Dermis microvascular lymphatic vessel endothelial cell (primary cell): ENCODE measurements around the gene DNAJC12. TPM values are rescaled to one million over a fixed set of nuclear protein-coding genes. Genes with fewer than 3 reads are reported as not detected.
A peak's percentile ranks its signal among the peaks of the same experiment; 100 is the strongest.
"Not testable (repeated sequence)": the region's sequence is repeated elsewhere in the genome, so short reads cannot be mapped to it uniquely, and the experiment has no call there.

Source experiments
- DNase-seq, 2 donors: peaks; one replicate each; pipeline versions ENCODE4 v3.0.0 to v3.0.0-alpha.2; 2010; ENCODE audit warnings: low read depth in 2 of 2
- total RNA-seq: library from RNA; depleted of rRNA; stranded (reverse); fragments of >200 nt; gene quantifications from 2 replicates; pipeline ENCODE4 v1.2.1, GENCODE V29; 2014

The DNAJC12 gene
- total RNA-seq, 1 donor from 2014 or later: 3.7 TPM

DNA sequence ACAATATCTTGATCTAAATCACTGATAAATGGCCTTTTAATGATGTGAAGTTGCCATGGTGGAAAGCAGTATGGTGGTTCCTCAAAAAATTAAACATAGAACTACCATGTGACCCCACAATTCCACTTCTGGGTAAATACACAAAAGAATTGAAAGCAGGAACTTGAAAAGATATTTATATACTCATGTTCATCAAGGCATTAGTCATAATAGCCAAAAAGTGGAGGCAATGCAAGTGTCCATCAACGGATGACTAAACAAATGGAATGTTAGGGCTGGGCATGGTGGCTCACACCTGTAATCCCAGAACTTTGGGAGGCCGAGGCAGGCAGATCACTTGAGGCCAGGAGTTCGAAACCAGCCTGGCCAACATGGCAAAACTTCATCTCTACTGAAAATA, 2.0 kb upstream of the DNAJC12 start:
- no peak for DNase-seq

DNA sequence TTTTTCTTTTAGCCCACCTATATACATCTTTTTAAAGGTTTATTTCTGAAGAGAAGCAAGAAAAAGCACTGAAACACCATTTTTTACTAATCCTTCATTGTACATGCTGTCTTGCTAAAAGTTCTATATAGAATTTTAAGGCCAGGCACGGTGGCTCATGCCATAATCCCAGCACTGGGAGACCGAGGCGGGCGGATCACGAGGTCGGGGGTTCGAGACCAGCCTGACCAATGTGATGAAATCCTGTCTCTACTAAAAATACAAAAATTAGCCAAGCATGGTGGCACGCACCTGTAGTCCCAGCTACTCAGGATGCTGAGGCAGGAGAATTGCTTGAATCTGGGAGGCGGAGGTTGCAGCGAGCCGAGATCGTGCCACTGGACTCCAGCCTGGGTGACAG, 1.5 kb upstream of the DNAJC12 start:
- not testable (repeated sequence) for DNase-seq

DNA sequence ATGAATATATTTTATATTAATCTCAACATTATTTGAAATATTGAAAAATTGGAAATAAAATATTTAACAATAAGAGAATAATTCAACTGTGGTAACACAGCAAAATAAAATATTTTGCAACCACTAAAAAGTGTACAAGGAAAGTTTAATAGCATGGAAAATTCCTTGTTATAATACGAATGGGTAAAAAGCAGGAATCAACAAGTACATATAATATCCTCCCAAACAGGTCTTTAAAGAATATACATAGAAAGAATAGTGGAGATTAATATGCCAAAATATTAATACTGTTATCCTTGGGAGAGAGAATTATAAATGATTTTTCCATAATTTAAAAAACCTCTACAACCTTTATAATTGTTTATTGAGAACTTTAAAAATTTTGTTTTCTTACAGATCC, 1.0 kb downstream of the DNAJC12 start:
- DNase-seq: no peak

DNA sequence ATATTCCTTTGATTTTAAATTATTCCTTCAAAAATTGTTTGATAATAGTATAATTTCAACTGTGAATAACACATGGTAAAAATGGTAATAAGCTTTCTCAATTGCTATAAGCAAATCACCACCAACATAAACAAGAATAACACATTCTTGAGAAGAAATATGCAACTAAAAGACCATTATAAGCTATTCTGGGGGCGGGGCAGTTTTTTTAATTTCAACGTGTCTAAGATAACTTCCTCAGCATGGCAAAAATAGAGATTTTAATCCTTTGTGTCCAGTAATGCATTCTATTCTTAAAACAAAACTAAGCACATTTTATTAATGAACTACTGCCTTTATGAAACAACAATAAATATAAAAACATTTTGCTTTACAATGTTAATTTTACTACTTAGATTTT, 1.5 kb downstream of the DNAJC12 start:
- DNase-seq: no peak

DNA sequence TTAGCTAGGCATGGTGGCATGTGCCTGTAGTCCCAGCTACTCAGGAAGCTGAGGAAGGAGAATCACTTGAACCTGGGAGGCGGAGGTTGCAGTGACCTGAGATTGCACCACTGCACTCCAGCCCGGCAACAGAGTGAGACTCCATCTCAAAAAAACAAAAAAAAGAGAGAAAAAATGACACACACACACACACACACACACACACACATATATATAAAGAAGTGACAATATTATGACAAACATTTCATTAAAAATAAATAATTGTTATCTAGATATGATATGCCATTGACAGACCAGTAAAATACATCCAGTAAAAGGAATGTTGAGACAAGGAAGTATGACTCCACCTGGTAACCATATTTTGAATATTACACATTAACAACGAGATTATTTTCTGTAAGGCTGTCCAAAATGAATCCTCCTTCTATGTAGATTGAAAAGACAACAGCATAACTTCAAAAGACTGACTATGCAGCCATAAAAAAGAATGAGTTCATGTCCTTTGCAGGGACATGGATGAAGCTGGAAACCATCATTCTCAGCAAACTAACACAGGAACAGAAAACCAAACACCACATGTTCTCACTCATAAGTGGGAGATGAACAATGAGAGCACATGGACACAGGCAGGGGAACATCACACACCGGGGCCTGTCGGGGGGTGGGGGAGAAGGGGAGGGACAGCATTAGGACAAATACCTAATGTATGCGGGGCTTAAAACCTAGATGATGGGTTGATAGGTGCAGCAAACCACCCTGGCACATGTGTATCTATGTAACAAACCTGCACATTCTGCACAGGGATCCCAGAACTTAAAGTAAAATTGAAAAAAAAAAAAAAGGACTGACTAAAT, 2.2 kb downstream of the DNAJC12 start:
- not testable (repeated sequence) for DNase-seq

DNA sequence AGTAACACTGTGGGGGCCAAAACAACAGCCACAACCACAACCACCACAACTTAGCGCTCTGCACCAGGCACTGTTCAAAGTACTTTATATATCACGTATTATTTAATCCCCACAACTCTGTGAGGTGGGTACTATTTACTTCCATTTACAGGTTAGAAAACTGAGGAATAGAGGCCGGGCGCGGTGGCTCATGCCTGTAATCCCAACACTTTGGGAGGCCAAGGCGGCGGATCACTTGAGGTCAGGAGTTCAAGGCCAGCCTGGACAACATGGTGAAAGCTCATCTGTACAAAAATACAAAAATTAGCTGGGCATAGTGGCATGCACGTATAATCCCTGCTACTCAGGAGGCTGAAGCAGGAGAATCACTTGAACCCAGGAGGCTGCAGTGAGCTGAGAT, 3.6 kb downstream of the DNAJC12 start:
- no peak for DNase-seq

DNA sequence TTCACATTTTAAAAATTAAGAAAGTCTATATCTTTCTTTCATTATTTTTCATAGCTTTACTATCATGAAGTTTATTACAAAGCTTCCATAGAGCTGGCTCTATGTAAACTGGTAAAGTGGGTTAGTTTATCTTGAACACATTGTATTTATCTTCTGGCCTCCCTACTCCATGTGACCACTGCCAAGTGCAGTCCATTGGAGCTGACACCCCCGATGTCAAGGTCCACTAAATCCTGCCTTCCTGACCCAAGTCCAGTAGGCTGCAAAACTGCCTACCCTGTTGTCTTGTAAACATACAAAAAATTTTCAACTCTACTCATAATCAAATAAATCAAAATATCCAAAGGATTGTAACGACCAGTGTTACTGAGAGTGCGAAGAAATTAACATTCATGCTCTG, 10.2 kb downstream of the DNAJC12 start:
- DNase-seq: no peak

DNA sequence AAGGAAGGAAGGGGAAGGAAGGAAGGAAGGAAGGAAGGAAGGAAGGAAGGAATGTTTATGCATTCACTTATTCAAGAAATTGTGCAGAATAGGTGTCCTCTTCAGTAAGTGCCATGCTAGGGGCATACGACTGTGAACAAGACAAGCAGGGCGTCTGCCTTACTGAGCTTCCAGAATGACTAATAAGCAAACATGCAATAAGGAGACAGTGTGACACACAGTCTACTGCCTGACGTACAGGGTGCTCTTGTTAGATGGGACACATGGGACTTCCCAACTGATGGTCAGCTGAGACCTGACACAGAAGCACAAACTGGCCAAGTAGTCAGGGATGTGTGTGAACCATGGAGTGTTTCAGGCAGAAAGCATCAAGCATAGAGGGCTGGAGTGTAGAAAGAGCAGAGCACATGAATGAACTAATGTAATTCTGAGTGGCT, 18.2 kb downstream of the DNAJC12 start:
- peak in 1 of 2 donors; percentile 12 for DNase-seq

DNA sequence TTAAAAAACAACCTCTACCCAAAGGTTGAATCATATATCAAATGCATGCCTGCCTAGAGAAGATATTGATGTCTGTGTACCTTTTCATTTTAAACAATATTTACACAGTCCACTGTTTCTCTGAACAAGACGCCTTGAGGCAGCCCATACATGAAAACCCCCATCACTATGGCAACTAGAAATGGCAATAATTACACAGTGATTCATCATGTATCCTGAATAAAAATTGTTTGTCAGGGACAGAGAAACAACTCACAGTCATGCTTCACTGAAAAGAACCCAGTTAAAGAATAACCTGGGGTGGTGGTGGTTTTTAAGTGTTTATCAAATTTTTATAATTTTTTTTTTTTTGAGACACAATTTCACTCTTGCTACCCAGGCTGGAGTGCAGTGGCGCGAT, 19.7 kb downstream of the DNAJC12 start:
- DNase-seq: peak in 1 of 2 donors; percentile 81

DNA sequence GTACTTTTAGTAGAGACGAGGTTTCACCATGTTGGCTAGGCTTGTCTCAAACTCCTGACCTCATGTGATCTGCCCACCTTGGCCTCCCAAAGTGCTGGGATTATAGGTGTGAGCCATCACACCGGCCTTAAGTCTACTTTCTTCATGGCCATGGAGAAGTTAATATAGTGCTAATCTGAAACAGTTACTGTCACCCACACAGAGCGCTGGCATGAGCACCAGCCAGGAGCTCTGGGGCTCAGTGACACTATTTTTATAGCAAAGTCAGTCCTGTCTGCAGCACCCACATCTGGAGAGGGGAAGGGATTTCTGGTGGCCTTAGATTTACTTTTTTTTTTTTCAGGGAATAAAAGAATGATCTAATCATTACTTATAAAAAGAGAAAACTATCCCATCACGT, 21.3 kb downstream of the DNAJC12 start:
- no peak for DNase-seq

DNA sequence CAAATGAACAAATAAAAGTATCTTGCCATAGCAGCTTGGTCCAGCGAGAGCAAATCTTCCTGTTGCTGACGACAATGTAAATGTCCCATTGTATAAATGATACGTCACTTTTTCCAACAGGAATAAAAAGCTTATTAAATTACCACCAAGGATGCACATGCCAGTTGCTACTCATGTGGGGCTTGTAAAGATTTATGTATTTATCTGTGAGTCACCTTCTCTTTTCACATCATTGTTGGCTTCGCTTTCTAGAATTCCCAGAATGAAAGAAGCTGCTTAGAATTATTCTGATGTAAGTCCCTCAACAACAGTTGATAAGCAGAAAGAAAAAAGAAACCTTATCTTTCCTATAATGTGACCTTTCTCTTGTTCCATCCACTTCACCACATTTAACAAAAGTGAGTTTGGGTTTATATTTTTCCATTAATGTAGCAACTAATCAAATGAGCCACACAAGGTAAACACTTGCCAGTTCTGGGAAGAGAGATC, 22.4 kb downstream of the DNAJC12 start:
- peak; percentile 31 to 58 for DNase-seq

DNA sequence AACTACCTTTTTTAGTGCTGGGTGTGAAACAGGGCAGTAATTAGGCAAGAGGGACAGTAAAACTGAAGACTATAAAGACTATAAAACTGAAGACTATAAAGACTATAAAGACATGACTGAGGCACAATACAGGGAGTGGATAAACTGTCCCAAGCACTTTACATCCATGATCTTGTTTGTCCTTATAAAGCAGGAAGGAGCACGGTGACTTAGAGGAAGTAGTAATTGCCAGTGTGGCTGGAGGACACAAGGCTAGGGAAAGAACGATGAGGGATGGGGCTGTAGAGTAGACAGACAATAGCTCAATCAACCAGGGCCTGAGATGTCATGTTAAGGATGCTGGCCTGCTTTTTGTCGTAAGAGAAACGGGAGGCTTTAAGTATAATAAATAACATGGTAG, 26.0 kb downstream of the DNAJC12 start:
- no peak for DNase-seq

DNA sequence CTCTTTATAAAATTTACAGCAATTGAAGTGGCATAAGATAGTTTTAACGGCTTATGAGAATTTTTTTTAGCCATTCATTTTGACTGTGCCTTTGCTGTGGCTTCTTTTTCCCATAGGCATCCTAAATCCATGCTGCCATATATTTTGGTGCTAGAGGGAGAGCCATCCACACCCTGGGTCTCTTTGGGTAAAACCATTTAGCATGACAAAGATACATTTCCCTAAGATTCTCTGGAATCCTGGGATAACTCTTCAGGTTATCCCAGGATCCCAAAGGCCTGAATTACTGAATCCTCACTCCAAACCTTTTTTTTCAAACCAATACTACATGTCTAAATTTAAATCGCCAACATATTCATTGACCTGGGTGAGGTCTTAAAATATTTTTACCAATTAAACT, 28.9 kb downstream of the DNAJC12 start:
- no peak for DNase-seq

DNA sequence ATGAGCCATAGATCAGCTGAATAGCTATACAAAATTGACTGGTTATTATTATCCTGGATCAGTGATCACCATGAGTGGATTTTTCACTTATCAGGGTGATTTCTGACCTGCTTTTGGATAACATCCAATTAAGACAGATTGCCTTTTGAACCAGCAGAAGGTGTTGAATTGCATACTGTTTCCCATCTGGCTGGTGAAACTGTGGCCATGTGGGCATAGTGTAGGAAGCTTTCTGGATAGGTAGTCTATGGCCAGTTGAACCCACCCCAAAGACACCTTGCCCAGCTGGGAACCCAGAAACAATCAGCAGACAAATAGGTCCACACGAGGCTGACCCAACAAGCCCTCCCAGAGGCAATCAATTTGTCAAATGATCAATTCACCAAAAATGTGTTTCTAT, 29.3 kb downstream of the DNAJC12 start:
- DNase-seq: no peak

DNA sequence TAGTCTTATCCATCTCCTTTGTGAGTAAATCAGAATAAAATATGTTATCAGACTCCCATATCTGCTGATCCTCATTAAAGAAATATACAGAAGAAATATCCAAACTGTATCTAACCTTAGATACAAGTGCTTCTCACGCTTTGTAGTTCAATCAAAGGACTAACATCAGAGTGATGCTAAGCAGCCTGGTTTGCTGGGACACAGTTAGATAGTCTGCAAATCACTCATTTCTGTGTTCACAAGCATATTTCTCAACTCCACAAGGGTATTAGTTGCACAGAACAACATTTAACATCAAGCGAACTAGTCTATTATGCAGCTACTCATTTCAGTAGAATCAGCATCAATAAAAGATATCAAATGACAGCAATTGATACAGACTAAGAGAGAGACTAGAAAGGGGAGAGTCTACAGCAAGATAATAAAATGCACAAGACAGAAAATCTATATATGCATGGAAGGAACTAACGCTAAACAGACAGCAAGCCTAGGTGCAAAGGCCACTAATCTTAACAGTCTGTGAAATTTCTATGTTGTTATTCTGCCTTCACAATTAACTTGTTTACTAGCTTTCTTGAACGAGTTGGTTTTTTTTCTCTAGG, 30.0 kb downstream of the DNAJC12 start:
- no peak for DNase-seq

DNA sequence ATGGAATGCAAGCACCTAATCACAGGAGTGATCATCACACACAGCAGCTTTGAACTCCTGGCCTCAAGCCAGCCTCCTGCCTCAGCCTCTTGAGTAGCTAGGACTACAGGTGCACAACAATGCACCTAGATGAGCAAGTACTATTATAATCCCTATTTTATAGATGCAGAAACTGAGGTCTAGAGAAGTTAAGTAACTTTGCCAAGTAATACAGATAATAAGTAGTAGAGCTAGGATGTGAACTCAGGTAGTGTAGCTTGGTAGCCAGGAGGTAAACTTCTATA, 33.7 kb downstream of the DNAJC12 start:
- no peak for DNase-seq

DNA sequence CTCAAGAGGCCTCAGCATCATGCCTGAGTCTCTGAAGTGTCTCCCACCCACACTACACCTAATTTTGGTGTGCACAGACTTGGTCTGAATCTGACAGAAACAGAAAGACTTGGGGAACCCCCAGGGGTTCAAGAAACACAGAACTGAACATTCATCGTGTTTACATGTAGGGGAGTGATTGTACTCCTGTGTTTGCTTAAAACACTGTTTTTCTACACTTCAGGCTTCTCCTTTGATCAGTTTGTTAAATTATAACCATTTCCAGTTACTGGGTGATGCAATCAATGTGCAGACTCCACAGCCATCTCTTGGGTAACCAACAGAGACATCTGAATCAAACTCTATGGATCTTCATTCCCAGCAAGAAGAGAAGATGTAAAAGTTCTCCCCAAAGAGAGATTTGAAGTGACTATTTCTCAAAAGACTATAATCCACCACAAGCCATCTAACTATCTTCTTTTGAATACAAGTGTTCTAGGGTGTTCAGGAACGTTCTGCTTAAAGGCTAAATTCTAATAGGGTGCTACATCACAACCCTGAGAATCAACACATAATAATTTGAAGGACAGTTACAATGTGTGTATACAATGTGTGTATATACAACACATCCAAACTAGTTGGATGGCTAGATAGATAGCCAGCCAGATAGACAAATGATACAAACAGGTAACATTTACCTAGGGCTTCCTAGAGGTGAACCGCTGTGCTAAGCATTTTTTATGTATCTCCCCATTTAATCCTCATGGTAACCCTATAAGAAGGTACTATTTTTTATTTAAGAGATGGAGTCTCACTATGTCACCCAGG, 34.2 kb downstream of the DNAJC12 start:
- DNase-seq: no peak

DNA sequence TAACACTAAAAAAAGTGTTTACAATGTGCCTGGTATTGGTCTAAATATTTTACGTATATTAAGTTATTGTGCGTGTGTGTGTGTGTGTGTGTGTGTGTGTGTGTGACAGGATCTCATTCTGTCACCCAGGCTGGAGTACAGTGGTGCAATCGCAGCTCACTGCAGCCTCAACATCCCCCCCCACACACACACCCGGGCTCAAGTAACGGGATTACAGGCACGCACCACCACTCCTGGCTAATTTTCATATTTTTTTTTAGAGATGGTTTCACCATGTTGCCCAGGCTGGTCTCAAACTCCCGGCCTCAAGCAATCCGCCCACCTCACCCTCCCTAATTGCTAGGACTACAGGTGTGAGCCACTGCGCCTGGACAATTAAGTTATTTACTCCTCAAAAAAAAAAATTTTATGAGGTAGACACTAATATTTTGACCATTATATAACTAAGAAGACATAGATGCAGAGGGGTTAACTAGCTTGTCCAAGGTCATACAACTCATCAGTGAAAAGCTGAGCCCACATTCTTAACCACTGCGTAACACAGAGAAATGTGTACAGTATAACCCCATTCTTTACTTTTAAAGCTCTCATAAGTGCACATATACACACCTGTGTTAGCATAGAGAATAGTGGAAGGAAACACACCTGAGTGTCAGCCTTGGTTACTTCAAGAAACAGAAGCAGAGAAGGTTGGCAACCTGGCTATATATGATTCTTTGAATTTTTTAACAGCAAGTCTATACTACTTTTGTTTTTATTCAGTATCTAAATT, 35.0 kb downstream of the DNAJC12 start:
- no peak for DNase-seq

DNA sequence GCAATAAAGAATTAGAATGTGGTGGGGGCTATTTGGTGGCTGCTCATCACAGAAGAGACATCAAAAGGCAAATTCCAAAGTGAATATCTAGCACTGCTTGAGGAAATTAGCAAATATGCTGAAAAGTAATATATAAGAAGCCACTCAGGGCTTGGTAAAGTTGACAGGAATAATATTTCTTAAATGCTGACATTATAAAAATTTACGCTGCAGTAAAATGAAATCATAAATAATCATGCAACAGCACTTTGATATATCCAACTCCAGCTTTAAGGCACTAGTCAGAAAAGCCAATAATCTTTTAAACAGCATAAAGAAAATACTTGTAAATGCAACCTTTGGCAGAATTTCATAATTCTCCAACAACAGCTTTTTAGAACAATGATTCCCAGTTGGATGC, 36.9 kb downstream of the DNAJC12 start:
- no peak for DNase-seq

DNA sequence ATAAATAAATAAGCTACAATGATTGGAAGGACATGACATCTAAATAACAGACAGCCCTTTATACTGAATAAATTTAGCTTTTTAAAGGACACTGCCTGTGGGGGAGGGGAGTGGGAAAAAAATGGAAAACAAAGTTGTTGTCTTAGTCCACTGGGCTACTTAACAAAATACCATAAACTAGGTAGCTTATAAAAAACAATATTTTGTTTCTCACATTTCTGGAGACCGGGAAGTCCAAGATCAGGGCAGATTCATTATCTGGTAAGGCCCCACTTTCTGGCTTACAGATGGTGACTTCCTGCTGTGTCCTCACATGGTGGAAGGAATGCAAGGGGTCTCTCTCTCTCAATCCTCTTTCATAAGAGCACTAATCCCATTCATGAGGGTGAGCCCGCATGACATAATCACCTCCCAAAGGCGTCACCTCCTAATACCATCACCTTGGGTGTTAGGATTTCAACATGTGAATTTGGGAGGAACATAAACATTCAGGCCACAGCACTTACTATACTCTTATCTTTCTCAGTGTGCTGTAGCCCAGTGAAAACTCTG, 43.0 kb downstream of the DNAJC12 start:
- no peak for DNase-seq

DNA sequence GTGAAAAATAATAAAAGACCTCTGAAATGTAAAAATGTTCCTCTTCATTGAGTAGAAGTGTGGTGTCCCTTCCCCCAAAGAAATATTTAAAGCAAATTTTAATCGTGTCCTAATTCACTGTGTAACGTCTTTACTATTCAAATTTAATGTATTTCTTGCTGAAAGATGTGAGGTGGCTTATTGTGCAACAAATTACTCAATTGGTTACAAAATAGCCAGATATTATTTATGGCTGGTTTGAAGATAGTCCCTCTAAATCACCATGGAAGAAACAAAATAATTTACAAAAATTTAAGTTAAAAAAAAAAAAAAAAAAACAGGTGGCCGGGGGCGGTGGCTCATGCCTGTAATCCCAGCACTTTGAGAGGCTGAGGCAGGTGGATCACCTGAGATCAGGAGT, 43.7 kb downstream of the DNAJC12 start:
- DNase-seq: no peak
